ENCODE measurements around the gene TBC1D9.

The TBC1D9 gene

GRCh38 chr4:140644470-140645185 lies 111.6 kb downstream of the TBC1D9 start:
- no peak for DNase-seq

- DNase-seq = no peak
These were observed 112.6 kb downstream of the TBC1D9 start for GRCh38 chr4:140643571-140644055.

- no peak for DNase-seq
These were observed 113.3 kb downstream of the TBC1D9 start for GRCh38 chr4:140642674-140643437.

- DNase-seq = no peak
These were observed 114.3 kb downstream of the TBC1D9 start for GRCh38 chr4:140641789-140642439.

- DNase-seq = no peak
These were observed 115.1 kb downstream of the TBC1D9 start for GRCh38 chr4:140641105-140641555.

- no peak for DNase-seq
These were observed 115.9 kb downstream of the TBC1D9 start for GRCh38 chr4:140640150-140640748.

- DNase-seq = no peak
These were observed 117.1 kb downstream of the TBC1D9 start for GRCh38 chr4:140639066-140639465.

GRCh38 chr4:140637836-140638235 lies 118.3 kb downstream of the TBC1D9 start:
- no peak for DNase-seq

- DNase-seq = no peak
These were observed 120.6 kb downstream of the TBC1D9 start for GRCh38 chr4:140635606-140636005.

- DNase-seq = no peak
These were observed 122.2 kb downstream of the TBC1D9 start for GRCh38 chr4:140633951-140634350.

- no peak for DNase-seq
These were observed 123.1 kb downstream of the TBC1D9 start for GRCh38 chr4:140633124-140633523.

GRCh38 chr4:140630246-140630645 lies 125.9 kb downstream of the TBC1D9 start:
- no peak for DNase-seq

- DNase-seq = no peak
These were observed 128.2 kb downstream of the TBC1D9 start for GRCh38 chr4:140628016-140628415.

GRCh38 chr4:140626661-140627376 lies 129.4 kb downstream of the TBC1D9 start:
- DNase-seq = no peak

GRCh38 chr4:140622333-140622958 lies 133.7 kb downstream of the TBC1D9 start:
- DNase-seq = no peak

GRCh38 chr4:140621161-140621560 lies 135.0 kb downstream of the TBC1D9 start:
- no peak for DNase-seq

GRCh38 chr4:140617499-140618248 lies 138.5 kb downstream of the TBC1D9 start:
- DNase-seq = no peak

- no peak for DNase-seq
These were observed 140.7 kb downstream of the TBC1D9 start for GRCh38 chr4:140615451-140615850.

GRCh38 chr4:140612357-140612756 lies 143.8 kb downstream of the TBC1D9 start:
- DNase-seq = no peak

- no peak for DNase-seq
These were observed 144.3 kb downstream of the TBC1D9 start for GRCh38 chr4:140611854-140612253.
